Activated CD8-positive, alpha-beta memory T cell treated with anti-CD3 and anti-CD28 coated beads, Interleukin-2, amount 10 ng/mL, durations not matched to agents 7 days and 5 days (primary cell): ENCODE data around the gene C4BPA. TPM values are rescaled to one million over a fixed set of nuclear protein-coding genes. Genes with fewer than 3 reads are reported as not detected.

Source experiments
- ATAC-seq: fragments of 150-1000 bp; cut with Tn5 transposase; one replicate; pipeline ENCODE4 v1.10.0; 2021; ENCODE audit warnings: moderate library complexity
- CTCF ChIA-PET: fragments of 350-600 bp; sonication (Branson Sonifier 250); formaldehyde crosslinking; loops from one replicate; lab custom pipeline; 2021; ENCODE audit warnings: antibody characterized with exemption; lab: Charles Lee
- DNase-seq: peaks from one replicate; pipeline ENCODE4 v3.0.0-alpha.2; 2020
- H3K27ac Mint-ChIP-seq: one replicate; pipeline ENCODE4 v1.8.0; 2021; ENCODE audit warnings: mild to moderate bottlenecking, mixed read lengths
- H3K27me3 Mint-ChIP-seq: one replicate; pipeline ENCODE4 v1.8.0; 2021; ENCODE audit warnings: mixed read lengths
- H3K36me3 Mint-ChIP-seq: one replicate; pipeline ENCODE4 v1.8.0; 2021; ENCODE audit warnings: mild to moderate bottlenecking, mixed read lengths
- H3K4me1 Mint-ChIP-seq: one replicate; pipeline ENCODE4 v1.8.0; 2021; ENCODE audit warnings: mixed read lengths
- H3K4me3 Mint-ChIP-seq: one replicate; pipeline ENCODE4 v1.8.0; 2021; ENCODE audit warnings: mild to moderate bottlenecking, moderate library complexity, mixed read lengths
- H3K9me3 Mint-ChIP-seq: one replicate; pipeline ENCODE4 v1.8.0; 2022; ENCODE audit warnings: low read depth, mixed read lengths
- total RNA-seq, 2 experiments: library from RNA; stranded (reverse); gene quantifications; one replicate each; pipeline ENCODE4 v1.2.3, GENCODE V29; 2021

Gene C4BPA
- total RNA-seq, 2 experiments from 2014 or later: not detected

DNA sequence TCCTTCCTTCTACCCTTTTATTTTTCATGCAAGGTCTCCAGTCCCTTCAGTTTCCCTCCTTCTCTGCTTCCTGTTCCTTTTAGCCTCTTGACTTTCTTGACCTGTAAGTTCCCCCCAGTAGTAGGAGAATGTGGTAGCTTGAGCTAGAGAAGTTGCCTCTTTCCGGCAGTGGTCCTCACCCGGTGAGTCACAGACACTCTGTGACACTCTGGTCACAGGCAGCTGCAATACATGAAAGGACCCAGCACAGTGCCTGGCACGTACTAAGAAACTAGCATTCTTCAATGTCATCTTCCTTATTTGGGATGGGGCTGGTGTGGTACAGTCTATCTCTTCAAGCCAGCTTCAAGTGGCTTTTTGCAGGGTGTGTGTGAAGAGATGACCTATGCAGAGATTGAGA lies 35.0 kb upstream of the C4BPA start:
- CTCF ChIA-PET: interaction anchor here (0.8 to 5.1 kb wide), 6 partner anchors 9 to 22 kb away, joined by 3 to 18 read pairs (median 4); partner anchors contain the start of genes PFKFB2 and YOD1
- ATAC-seq (peak; percentile 48), DNase-seq (no peak)
- Mint-ChIP-seq H3K27me3 (peaks cover 2% of the 10 kb centered on the region), H3K4me3 (no peak overlapping the region), H3K9me3 (no peaks in the 10 kb centered on the region), H3K36me3 (peaks cover 3% of the 10 kb centered on the region), H3K27ac (peak overlapping the region; percentile 51), H3K4me1 (peaks cover 28% of the 10 kb centered on the region)

DNA sequence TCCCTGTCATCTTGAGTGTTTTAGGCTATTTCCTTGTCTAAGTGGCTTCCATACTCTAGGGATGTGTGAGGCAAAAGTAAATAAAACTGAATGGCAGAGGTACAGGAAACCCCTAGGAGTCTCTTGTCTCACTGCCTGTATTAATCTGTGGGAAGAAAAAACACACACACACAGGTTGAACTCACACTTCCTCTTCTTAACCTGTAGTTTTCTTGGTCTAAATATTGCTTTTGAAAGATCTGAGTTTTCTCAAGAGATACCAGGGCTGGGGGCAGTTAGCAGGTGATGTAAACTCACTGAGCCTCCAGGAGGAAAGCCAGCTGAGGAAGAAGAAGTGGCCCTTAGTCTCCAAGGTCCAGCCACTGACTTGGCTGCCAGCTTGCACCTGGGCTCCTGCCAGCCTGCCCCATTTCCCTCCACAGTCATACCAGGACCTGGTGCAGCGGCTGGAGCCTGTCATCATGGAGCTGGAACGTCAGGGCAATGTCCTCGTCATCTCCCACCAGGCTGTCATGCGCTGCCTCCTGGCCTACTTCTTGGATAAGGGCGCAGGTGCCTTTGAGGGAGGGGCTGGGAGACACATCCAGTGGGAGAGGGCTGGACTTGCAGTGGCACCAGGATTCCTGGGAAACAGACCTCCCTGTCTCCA lies 34.1 kb upstream of the C4BPA start:
- no peak for DNase-seq
- CTCF ChIA-PET: interaction anchor here (0.9 to 2.5 kb wide), 6 partner anchors 13 to 335 kb away, joined by 3 to 9 read pairs (median 6); partner anchors contain the start of gene CD55
- H3K9me3 Mint-ChIP-seq: no peaks in the 10 kb centered on the region
- H3K27me3 Mint-ChIP-seq: peaks cover 2% of the 10 kb centered on the region
- peak overlapping the region; percentile 53 for H3K27ac Mint-ChIP-seq
- H3K4me3 Mint-ChIP-seq: no peak overlapping the region
- H3K4me1 Mint-ChIP-seq: peaks cover 28% of the 10 kb centered on the region
- no peak for ATAC-seq
- peaks cover 3% of the 10 kb centered on the region for H3K36me3 Mint-ChIP-seq

DNA sequence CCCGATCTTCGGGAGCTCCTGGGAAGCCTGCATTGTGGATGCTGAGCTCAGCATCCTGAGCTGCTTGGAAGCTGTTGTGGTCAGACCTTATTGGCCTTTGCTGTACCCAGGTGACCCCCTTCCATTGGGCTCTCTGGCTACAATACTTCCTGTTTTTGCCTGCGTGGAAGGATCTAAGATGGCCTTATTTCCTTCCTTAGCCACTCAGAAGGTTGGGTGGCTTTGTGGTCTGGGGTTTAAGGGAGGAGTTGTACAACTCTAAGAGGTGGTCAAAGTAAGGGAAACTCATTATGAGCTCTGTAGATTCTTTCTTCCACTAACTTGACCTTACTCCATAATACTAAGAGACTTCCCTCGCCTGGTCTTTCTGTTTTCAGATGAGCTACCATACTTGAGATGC lies 33.2 kb upstream of the C4BPA start:
- no peak overlapping the region for H3K4me3 Mint-ChIP-seq
- peaks cover 2% of the 10 kb centered on the region for H3K27me3 Mint-ChIP-seq
- peaks cover 3% of the 10 kb centered on the region for H3K36me3 Mint-ChIP-seq
- no peaks in the 10 kb centered on the region for H3K9me3 Mint-ChIP-seq
- DNase-seq (peak; percentile 80), ATAC-seq (peak; percentile 77)
- peak overlapping the region; percentile 65 for H3K27ac Mint-ChIP-seq
- CTCF ChIA-PET: interaction anchor here (0.8 to 2.5 kb wide), 9 partner anchors 9 to 431 kb away, joined by 3 to 10 read pairs (median 7); partner anchors contain the start of genes CD55 and PFKFB2
- peaks cover 28% of the 10 kb centered on the region for H3K4me1 Mint-ChIP-seq

DNA sequence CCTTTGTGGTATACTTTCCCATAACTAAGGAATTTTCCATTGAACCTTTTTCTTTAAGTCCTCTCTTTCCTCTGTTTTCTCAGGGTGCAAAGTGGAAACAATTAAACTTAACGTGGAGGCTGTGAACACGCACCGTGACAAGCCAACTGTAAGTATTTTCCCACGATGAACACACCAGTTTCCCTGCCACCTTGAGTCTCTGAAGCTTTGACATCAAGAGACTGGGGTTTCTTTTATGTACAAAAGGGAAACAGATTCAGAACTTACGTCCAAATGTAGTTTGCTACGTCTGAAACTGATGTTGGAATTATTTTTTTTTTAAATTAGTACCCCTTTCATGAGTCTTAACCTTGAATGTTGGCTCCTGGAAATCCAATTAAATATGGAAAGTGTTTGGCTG lies 32.6 kb upstream of the C4BPA start:
- ATAC-seq (no peak), DNase-seq (no peak)
- H3K27ac Mint-ChIP-seq: no peak overlapping the region
- H3K9me3 Mint-ChIP-seq: no peaks in the 10 kb centered on the region
- no peak overlapping the region for H3K4me3 Mint-ChIP-seq
- CTCF ChIA-PET: interaction anchor here (0.8 to 2.5 kb wide), 10 partner anchors 9 to 430 kb away, joined by 3 to 10 read pairs (median 6); partner anchors contain the start of genes CD55 and PFKFB2
- H3K27me3 Mint-ChIP-seq: peaks cover 5% of the 10 kb centered on the region
- H3K36me3 Mint-ChIP-seq: peaks cover 4% of the 10 kb centered on the region
- H3K4me1 Mint-ChIP-seq: peaks cover 28% of the 10 kb centered on the region

DNA sequence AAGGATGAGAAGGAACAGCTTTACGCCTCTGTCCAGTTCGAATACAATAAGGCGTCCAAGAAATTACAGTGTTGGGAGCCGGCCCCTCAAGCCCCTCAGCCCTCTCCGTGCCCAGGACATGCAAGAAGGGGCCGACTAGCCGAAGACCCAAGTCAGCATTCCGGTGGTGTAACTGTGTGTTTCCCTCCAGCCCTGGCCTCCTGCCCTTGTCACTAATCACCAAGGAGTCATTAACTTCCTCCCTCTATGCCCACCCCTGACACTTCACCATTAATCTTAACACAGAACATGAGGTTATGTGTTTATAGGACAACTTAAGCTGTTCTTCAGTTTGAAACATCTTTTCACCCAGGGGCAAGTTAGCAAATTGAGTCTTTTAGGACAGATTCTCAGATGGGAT lies 31.8 kb upstream of the C4BPA start:
- DNase-seq (no peak), ATAC-seq (no peak)
- Mint-ChIP-seq H3K27ac (no peak overlapping the region), H3K9me3 (no peaks in the 10 kb centered on the region), H3K4me1 (peaks cover 28% of the 10 kb centered on the region), H3K36me3 (peaks cover 4% of the 10 kb centered on the region), H3K4me3 (no peak overlapping the region), H3K27me3 (peaks cover 8% of the 10 kb centered on the region)
- CTCF ChIA-PET: interaction anchor here (1.1 to 2.5 kb wide), 5 partner anchors 12 to 333 kb away, joined by 3 to 10 read pairs (median 8); partner anchors contain the start of gene PFKFB2

DNA sequence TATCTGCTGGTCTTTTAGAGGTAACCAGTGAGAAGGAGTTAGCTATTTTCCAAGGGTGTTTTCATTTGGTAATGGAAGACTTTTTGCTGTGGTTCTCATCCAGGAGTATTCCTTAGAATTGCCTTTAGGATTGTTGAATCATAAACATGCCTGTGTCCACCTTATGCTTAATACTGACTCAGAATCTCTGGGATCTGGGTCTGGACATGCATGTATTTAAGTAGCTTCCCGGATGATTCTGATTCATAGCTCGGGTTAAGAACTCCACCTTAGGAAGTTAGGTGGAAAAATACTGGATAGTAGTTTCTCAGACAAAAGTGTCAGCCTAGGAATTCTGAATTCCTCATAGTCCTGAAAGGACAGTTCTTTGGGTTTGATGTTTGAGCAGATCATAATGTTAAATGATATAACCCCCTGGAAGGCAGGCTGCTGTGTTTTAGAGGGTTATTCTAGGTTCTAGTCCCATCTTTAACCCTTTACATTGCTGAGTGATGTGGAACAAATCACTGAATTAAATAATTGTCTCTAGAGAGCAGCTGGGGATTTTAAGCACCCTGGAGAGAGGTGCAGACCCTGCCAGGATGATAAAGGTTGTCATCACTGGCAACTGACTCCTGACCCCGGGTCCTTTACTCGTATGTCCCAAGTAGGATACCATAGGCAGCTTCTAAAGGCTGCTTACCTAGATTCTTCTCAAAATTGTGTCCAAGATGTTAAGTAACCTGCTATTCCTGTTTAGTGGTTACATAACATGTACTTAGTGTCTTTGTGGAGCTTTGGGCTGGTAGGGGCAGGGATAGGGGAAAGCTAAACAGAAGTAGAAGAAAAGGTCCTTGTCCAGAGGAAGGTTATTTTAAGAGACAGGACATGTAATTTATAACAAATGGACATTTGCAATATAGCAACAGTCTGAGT lies 29.9 kb upstream of the C4BPA start:
- peaks cover 27% of the 10 kb centered on the region for H3K4me1 Mint-ChIP-seq
- CTCF ChIA-PET: interaction anchor here (1.2 to 1.7 kb wide), 4 partner anchors 10 to 27 kb away, joined by 3 to 4 read pairs (median 4); partner anchors contain the start of gene PFKFB2
- H3K27me3 Mint-ChIP-seq: peaks cover 8% of the 10 kb centered on the region
- no peak overlapping the region for H3K4me3 Mint-ChIP-seq
- ATAC-seq (no peak), DNase-seq (no peak)
- peaks cover 3% of the 10 kb centered on the region for H3K36me3 Mint-ChIP-seq
- H3K27ac Mint-ChIP-seq: no peak overlapping the region
- no peaks in the 10 kb centered on the region for H3K9me3 Mint-ChIP-seq

DNA sequence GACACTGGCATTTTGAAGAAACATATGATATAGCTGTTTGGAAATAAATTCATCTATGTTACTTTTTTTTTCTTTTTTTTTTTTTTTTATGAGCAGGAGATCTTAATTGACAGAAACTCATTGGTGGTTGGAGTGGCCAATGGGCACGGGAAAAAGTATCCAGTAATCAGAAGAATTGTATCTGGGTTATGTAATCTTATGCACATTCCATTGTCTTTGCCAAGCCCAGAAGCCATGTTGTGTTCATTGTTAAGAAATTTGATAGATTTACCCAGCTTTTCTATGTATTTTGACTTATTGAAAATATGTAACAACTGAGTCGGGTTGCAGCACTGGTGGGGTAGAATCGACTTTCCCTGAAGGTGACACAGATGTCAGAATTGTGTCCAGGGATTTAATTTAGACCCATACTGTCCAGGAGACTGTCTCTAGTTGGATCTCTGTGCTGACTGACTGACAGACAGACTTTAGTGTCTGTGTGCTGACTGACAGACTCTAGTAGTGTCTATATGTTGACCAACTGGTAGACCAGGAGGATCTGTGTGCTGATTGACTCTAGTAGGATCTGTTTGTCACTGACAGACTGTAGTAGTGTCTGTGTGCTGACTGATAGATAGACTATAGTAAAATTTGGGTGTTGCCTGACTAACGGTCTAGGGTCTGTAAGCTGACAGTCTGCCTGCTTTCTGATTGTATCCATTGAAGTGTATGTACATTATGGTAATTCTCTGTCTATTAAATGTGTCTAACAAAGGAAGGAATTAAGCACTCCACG lies 27.7 kb upstream of the C4BPA start:
- peaks cover 1% of the 10 kb centered on the region for H3K36me3 Mint-ChIP-seq
- CTCF ChIA-PET: interaction anchor here (0.9 to 1.7 kb wide), 12 partner anchors 8 to 331 kb away, joined by 3 to 10 read pairs (median 4); partner anchors contain the start of gene PFKFB2

DNA sequence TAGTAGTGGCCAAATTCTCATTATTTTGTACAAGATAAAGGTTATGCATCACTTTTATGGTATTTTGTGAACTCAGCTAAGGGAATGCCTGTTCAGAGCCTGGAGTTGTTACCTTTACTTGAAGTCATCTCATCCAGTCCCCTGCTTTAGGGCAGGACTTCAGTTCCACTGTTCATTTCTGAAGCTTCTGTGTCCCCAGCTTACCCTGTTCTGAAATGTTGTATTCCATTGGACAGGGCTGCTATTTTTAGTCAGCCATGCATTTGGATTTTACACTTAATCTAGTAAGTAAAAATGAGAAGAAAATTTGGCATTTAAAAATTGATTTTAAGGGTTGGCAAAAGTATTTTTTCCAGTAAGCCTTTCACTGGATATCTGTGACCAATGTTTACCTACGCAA lies 27.0 kb upstream of the C4BPA start:
- DNase-seq: no peak
- H3K27me3 Mint-ChIP-seq: peaks cover 17% of the 10 kb centered on the region
- peaks cover 3% of the 10 kb centered on the region for H3K4me1 Mint-ChIP-seq
- no peaks in the 10 kb centered on the region for H3K9me3 Mint-ChIP-seq
- H3K4me3 Mint-ChIP-seq: no peak overlapping the region
- peaks cover 1% of the 10 kb centered on the region for H3K36me3 Mint-ChIP-seq
- CTCF ChIA-PET: interaction anchor here (0.6 to 1.7 kb wide), 5 partner anchors 13 to 94 kb away, joined by 3 to 5 read pairs (median 4); no protein-coding TSS in a partner anchor
- no peak overlapping the region for H3K27ac Mint-ChIP-seq
- no peak for ATAC-seq

More for the DNA sequence above, 27.7 kb upstream of the C4BPA start:
- ATAC-seq (no peak), DNase-seq (no peak)
- peaks cover 12% of the 10 kb centered on the region for H3K27me3 Mint-ChIP-seq
- H3K4me1 Mint-ChIP-seq: peaks cover 6% of the 10 kb centered on the region
- no peak overlapping the region for H3K27ac Mint-ChIP-seq
- no peak overlapping the region for H3K4me3 Mint-ChIP-seq
- H3K9me3 Mint-ChIP-seq: no peaks in the 10 kb centered on the region

DNA sequence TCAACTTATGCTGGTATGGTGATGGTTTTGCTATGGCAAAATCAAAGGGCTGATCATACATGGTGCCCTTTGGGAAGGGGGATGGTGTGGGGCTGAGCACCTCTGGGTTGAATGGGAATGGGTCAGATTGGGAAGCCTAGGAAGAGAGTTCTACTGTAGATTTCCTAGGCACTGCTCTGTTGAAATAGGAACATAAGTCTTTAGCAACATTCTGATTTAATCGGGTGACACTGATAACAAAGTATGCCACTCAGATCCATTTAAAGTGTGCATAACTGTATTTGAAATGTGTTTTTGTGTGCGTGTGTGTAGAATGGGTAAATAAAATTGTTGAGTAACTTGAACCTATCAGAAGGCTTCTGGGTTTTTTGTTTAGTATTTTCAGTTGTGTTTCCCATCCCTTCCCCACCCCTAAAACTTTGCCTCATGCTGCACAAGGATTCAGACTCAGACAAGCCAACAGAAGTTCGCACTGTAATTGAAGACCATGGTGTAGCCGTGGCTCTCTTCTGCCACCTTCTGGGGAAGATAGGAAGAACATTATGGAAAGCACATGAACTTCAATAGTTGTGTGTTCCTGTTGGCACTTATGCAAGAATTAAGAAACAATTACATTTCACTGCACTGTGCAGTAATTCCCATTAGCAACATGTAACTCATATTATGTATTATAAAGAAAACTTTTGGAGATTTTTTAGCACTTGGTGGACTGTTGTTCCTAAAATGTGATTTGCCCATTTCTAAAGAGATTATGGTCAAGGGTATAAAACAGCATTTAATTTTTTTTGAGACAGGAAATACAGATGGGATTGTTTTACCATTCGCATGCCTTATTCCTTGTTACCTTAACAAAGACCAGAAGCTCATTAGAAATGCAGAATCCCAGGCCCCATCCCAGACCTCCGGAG lies 26.3 kb upstream of the C4BPA start:
- Mint-ChIP-seq H3K4me1 (peaks cover 2% of the 10 kb centered on the region), H3K27ac (no peak overlapping the region), H3K4me3 (no peak overlapping the region), H3K27me3 (peaks cover 24% of the 10 kb centered on the region), H3K9me3 (no peaks in the 10 kb centered on the region), H3K36me3 (peaks cover 1% of the 10 kb centered on the region)
- CTCF ChIA-PET: interaction anchor here (0.6 to 3.4 kb wide), 13 partner anchors 9 to 338 kb away, joined by 3 to 27 read pairs (median 4); partner anchors contain the start of gene PFKFB2
- peak; percentile 76 for DNase-seq
- peak; percentile 87 for ATAC-seq

DNA sequence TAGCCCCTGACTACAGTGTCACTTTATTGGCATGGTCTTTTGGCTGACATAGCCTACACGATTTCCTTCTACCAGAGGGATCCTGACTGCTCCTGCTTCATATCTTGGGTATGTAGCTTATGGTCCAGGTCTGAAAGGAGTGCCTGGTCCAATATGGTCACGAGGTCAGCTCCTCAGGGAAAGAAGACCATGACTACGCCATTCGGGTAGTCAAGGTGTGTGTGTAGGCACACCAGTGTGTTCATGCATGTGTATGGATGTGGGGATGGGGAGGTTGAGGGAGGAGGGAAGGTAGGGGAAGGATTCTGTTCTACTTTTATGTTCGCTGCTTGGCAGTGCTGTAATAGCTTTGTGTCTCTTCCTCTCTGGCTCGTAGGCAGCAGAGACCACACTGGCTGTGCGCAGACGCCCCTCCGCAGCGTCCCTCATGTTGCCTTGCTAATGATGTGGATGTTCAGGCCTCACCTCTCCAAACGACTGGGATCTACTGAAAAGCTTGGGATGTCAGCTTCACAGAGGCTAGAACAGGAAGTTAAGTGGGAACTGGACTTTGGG lies 25.4 kb upstream of the C4BPA start:
- Mint-ChIP-seq H3K4me1 (peaks cover 2% of the 10 kb centered on the region), H3K9me3 (no peaks in the 10 kb centered on the region), H3K36me3 (peaks cover 1% of the 10 kb centered on the region), H3K27me3 (peaks cover 32% of the 10 kb centered on the region), H3K4me3 (no peak overlapping the region), H3K27ac (no peak overlapping the region)
- CTCF ChIA-PET: interaction anchor here (0.6 to 3.4 kb wide), 12 partner anchors 10 to 337 kb away, joined by 3 to 27 read pairs (median 4); partner anchors contain the start of gene PFKFB2
- no peak for ATAC-seq
- no peak for DNase-seq

DNA sequence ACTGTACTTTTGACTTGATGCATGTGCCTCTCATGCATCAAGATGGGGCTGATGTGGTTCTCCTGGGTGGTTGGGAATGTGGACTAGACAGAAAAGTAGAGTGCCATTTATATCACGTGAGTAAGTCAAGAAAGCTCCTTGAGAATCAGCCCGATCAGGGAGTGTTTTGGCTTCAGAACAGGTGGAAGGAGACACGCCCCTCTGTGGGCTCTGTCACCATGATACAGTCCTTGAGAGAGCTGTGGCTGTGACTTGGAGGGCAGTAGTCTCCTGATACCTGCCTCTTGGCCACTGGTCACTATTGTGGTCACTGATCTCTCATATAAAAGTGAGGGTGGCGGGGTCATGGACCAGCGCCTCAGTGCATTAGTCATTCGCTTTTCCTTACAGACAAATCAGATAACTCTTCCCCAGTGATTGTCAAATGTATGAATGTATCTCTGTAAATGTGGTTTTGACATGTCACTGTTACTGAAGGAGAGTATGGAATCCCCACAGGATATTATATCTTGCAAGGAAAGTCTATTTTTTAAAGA lies 24.3 kb upstream of the C4BPA start:
- Mint-ChIP-seq H3K4me1 (peaks cover 10% of the 10 kb centered on the region), H3K4me3 (no peak overlapping the region), H3K27me3 (peaks cover 35% of the 10 kb centered on the region), H3K36me3 (peaks cover 1% of the 10 kb centered on the region), H3K9me3 (no peaks in the 10 kb centered on the region), H3K27ac (no peak overlapping the region)
- ATAC-seq (no peak), DNase-seq (no peak)
- CTCF ChIA-PET: interaction anchor here (1.0 to 3.4 kb wide), 11 partner anchors 9 to 420 kb away, joined by 3 to 27 read pairs (median 6); partner anchors contain the start of gene PFKFB2
